GM19438 (cell line): ENCODE data around the gene CACNG6.
"Not testable (repeated sequence)": the region's sequence is repeated elsewhere in the genome, so short reads cannot be mapped to it uniquely, and the experiment has no call there.

ENCODE experiments used
- ATAC-seq: cut with Tn5 transposase; IDR thresholded peaks from one replicate; pipeline ENCODE4 v1.9.1; 2021; ENCODE audit warnings: low read depth; ENCODE audit not compliant: unreplicated experiment

Gene CACNG6

GRCh38 chr19:54036542-54036941 is 45.1 kb downstream of the CACNG6 start:
- ATAC-seq = not testable (repeated sequence)

- ATAC-seq = no peak
Measured at GRCh38 chr19:54040003-54040402, 48.6 kb downstream of the CACNG6 start.

- ATAC-seq = no peak
Measured at GRCh38 chr19:54041969-54042606, 50.7 kb downstream of the CACNG6 start.

GRCh38 chr19:54042989-54043388 is 51.6 kb downstream of the CACNG6 start:
- ATAC-seq = no peak

GRCh38 chr19:54045771-54046170 is 54.3 kb downstream of the CACNG6 start:
- no peak for ATAC-seq

GRCh38 chr19:54047616-54048015 is 56.2 kb downstream of the CACNG6 start:
- ATAC-seq = no peak
